ENCODE measurements around the gene SPTLC3.

SPTLC3 gene

DNA sequence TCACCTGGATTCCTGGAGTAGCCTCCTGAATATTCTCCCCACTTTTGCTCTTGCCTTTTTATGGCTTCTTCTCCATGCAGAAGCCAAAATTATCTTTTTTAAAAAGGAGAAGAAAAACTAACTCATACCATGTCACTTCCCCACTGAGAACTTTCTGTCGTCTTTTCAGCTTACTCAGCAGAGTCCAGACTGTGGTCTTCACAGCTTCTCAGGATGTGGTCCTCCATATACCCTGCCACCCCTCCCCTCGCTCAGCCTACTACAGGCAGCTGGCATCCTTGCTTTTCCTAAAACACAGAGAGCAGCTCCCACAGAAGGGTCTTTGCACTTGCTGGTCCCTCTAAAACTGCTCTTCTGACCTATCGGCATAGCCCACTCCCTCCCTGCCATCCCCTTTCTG is 122.9 kb downstream of the SPTLC3 start:
- peak in 8 of 58 donors; percentile 1 to 47 (median 4) for DNase-seq

DNA sequence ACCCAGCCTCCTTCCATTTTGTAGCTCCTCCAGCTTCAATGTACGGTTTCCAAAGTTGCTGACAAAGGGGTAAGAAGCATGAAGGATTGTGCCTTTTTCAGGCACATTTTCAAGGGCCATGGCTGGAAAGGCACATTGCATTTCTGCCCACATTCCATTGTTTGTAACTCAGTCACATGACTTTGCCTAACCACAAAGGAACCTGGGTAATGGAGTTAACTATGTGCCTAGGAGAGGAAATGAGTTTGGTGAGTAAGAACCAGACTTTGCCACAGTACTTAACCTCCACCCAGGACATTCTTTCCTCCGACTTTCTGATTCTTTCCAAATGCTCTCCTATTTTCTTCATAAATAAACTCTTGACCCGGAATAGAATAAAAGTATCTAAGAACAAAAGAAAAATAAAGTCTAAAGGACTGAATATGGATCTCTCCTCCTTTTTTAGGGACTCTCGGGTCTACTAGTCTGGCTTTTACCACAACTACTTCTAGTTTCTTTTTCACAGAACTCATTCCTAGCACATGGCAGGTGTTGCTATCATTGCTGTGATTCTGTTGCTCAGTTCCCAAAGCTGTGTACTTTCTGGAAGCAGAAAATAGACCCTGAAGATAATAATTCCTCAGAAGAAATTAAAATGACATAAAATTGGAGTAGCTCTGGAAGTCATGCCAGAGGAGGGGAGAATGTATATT is 130.8 kb downstream of the SPTLC3 start:
- no peak for DNase-seq

DNA sequence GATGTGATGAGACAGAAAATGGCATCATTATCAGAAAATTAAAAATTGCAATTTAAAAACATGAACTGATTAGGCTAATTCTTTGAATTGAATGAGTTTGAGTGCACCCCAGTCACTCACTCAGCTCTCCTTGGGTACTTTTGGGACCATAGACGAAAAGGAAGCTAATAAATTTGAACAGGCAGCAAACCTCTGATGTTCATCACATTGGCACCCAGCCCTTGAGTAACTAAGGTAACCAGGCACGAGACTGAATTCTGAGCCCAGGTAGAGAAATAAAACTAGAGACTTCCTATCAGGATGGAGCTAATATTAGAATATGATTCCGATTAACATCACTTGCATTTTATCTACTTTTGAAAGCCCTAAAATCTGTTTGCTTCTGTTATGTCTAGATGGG is 131.4 kb downstream of the SPTLC3 start:
- DNase-seq = no peak

DNA sequence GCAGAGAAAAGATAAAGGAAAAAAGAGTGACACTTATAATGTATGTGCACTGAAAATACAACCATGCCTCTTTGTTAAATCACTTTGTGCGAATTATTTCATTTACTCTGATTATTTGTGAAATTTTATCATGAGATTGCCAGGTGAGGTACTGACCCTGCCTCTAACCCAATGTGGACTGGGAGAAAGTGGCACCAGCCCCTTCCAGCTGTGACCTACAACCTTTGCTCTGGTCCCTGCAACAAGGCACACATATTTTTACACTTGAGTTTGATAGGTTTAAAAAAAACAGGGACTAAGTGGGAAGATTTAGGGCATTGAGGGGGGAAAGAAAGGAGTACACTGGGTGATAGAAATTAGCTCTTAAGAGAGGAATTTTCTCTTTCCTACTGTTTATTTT is 132.0 kb downstream of the SPTLC3 start:
- no peak for DNase-seq

DNA sequence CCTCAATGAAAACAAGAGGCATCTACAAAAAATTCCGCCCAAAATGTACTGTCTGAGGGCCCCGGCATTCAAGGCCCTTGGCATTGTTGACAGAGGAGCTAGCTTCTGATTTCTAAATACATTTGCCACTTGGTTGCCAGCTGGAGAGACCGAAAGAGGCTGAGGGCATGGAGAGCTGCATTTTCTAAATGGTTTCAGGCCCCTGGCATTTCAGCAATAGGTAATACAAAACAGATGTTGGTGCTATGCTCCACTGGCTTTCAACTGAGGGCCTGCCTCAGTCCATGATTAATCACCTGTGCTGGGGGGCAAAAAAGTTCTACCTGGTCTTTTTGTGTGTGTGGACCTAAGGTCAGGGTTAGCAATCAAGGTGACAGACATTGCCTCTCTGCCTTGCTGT is 132.8 kb downstream of the SPTLC3 start:
- no peak for DNase-seq

DNA sequence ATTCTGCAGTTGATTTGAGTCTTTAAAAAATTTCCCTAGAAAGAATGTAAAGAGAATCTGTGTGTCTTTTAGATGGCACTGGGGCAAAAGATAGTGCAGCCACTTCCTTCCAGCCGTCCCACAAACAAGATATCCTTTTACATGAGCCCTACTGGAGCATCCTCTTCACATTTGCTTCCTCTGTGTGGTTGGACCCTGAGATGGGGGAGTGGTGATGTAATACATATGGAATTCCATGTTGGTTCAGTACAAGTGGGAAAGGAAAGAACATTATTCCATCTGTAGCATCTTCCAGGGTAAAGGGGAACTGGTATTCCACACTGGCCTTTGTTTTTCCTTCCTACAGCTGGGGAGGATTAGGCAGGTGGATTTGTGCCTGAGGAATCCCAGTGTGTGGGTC is 133.4 kb downstream of the SPTLC3 start:
- no peak for DNase-seq

DNA sequence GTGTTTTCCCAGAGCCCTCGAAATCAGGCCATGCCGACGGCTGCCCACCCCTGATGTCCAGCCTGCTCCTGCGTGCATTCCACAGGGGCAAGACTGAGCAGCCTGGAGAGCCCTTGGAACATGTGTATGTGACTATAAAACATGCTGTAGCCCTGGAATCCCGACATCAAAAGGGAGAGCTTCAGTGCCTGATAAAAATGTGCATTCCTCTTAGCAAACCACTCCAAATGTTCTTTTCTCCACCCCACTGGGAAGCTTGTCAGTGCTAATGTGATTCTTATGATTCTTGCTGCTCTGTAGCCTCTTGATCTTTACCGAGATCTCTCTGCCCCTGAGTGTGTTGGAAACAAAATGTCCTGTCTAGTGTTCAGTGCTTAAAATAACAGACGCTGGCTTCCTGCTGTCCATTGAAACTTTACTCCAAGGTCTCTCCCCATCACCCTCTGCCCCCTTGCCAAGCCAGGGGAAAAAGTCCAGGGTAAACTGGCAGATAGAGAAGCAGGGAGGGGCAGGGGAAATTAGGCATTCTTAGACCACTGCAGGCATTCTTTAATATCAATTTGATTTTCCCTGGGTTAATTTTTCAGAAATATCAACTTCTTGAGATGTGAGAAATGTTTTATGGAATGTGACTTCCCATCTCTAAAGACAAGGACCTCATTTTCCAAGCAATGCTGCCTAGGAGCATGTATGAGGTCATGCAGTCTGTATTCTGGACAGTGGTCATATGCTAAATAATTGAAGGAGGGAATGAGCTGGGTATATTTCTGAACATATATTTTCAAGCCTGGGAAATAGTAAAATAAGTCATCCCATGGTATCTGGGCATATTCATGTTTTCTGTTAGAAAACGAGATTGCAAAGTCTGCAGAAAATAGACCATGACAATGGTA is 138.5 kb downstream of the SPTLC3 start:
- no peak for DNase-seq

DNA sequence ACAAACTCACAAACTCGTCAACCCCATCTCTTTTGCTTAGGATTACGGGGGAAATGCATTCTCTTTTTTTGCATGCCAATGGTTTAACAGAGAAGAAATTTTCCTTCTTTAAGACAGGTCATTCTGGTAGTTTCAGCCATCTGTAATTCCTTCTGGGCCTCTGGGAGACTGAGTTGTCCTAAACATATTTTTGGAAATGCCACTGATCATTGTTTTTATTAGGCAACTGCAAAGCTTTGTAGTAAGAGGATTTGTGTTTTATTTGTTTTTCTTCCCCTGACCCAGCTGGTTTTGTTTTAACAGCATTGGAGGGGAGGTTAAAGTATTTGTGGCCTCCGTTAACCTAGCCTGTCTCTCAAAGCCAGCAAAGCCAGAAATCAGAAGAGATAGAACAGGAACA is 139.2 kb downstream of the SPTLC3 start:
- no peak for DNase-seq

DNA sequence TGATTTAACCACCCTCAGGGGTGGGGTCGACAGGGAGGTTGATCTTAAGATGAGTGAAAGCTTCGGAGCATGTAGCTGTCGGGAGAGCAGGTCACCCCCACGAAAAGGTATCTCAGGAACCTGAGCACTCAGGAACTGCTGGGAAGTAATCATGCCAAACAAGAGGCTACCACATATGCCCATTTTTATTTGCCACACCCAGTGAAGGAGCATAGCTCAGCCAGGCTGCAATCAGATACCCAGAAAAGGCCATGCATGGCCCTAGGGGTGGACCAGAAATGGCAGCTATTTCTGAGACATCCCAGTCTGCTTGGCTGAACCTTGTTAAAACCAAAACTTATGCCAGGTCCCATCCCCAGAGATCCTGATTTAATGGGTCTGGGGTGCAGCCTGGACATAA is 139.6 kb downstream of the SPTLC3 start:
- no peak for DNase-seq

DNA sequence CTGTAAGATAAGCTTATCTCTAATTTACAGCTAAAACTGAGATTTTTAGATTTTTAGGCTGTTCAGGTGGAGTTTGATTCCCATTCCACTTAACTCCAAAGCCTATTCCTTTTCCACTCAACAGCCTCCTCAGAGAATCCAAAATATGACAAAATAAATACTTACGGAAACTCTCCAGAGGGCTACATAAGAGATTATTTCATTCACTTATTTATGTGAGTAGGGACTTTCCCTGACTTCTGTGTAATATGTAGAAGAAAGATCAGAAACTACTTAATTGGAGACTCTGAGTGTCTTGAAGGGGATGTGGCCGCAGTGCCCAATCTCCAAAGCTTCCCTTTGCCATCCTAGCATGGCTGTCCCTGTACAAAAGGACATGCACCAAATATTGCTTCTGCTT is 140.2 kb downstream of the SPTLC3 start:
- DNase-seq = no peak

DNA sequence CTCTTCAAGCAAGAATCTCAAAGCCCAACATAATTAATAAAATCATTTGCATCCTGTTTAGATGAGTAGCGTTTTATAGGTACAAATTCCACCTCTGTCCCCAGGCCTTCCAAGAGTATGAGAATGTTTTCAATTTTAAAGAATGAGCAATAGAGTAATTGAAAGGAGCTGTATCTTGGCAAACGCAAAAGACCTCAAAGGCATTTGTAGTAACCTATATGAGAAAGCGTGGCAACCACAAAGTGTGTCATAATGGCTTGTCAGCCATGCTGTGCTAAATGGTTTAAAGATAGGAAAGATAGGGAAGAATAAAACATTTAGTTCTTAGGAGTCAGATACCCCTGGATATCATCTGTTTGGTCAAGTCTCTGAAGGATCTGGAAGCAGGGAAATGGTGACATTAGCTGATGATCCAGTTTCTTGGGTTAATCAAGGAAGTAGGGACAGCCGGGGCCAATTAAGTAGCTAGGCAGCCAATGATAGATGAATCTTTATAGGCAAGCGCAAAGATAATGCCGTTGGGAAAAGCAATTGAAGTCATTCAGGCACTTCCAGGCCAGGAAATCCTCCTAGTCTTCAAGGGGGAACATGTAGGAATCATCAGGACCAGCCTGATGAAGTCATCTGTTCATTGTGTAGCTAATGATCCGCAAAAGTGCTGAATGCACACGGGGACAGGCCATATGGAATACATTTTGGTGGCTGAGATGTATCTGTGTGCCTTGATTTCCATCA is 140.8 kb downstream of the SPTLC3 start:
- no peak for DNase-seq

DNA sequence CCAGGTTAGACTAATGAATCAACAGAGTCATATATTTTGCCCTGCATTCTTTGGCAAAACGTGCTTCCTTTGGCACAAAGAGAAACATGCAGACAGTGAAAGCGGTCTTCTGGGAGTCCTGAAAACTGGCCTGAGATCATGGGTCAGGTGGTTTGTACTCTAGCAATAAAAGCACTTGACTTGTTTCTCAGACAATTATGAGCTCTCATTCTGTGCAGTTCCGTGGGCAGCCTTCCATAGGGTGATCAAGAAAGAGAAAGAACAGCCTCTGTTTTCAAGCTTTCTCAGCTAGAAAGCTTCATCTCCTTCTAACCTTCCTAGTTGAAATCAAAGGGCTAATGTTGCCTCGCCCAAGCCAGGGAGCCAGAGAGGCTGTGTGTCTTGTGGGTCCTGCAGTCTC is 149.6 kb downstream of the SPTLC3 start:
- no peak for DNase-seq

DNA sequence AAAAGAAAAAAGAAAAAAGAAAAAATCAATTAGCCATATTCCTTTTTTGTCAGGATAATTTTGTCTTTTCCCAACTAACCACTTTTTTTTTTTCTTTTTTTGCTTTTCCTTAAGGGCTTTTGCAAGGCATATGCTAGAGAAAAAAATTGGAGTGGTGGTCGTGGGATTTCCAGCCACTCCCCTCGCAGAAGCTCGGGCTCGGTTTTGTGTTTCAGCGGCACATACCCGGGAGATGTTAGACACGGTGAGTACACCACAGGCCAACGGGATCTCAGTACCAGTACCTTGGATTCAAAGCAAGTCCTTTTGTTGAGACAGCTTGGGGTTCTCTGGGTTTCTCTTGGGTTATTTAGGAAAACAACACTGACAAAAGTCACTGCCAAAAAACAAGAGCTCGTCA is 151.1 kb downstream of the SPTLC3 start:
- DNase-seq = no peak

DNA sequence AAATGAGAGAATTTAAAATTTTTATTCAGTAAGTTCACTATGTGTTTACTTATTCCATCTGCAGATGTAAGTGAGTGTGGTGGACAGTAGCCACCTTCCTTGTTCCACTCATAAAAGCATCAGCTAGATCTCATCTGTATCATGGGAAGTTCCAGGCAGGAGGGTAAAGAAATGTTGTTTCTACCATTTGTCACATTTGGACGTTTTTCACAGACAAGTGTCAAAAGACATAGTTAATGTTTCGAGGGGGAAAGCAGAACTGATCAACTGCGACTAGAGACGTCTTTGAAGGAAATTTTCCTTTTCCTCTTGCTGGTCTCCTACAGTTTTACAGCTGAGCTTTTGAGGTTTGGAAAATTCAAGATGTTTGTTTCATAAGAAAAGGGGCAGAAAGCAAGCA is 156.4 kb downstream of the SPTLC3 start:
- DNase-seq = no peak

DNA sequence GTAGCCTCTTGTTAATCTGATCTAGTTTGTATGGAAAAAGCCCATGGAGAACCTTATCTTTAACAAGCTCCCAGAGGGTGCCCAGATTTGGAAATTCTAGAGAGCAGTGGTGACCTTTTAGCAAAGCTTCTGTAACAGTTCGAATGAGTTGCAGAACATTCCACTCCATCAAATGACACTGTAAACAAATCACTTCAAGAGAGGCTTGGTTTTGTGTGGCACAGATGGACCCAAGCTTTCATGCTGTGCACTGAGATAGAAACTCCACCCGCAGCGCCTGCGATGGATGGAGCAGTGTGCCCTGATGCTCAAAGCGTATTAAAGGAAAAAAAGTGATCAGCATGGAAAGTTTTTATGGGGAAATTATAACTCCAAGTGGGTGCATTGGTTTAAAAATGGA is 157.2 kb downstream of the SPTLC3 start:
- no peak for DNase-seq

DNA sequence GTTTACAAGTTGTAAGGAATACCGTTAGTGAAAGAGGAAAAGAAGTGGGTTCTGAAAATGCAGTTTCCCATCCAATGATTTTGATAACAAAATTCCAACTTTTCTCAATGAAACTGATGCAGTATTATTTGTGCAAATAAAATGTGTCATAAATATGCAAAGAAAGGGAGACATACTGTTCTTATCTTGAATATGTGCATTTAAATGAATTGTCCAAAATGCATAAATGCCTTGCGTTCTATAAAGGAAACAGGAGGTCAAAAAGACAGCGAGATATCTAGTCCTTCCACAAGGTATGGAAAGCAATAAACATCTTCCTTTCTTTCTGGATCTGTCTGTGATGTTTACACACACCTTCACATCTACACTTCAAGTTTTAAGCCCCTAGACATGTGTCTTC is 157.7 kb downstream of the SPTLC3 start:
- no peak for DNase-seq

DNA sequence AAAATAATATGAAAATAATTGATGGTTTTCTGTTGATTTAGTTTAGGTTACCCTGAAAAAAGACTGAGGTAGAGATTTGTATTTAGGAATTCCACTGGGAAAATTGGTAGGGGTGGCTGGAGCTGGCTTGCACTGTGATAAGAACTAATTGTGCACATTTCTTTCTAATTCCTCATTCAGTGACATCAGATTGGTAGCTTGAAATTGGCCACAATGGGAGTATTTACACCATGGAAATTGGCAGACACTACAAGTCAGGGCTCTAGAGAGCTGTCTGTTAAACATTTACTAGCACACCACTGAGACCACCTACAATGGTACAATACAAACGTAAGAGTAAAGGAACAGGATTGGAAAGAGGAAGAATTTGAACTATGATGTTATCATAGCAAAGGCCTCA is 160.3 kb downstream of the SPTLC3 start:
- no peak for DNase-seq

DNA sequence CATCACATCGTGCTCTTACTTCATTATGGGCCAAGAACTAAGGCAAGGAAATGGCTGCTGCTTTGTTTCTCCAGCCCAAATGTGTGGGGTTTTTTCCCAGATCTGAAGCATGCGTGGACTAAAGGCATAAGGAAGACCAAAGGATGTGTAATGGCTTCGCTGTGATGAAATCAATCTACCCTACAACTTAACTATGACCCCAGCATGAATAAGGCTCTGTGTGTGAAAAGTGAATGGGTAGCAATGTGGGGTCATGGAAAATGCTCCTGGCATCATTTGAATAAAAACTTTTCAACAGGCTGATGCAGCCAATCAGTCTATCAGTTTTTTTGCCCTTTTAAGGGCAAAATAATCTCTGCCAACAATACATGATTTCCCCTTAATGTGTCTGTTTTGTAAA is 162.0 kb downstream of the SPTLC3 start:
- DNase-seq = no peak

DNA sequence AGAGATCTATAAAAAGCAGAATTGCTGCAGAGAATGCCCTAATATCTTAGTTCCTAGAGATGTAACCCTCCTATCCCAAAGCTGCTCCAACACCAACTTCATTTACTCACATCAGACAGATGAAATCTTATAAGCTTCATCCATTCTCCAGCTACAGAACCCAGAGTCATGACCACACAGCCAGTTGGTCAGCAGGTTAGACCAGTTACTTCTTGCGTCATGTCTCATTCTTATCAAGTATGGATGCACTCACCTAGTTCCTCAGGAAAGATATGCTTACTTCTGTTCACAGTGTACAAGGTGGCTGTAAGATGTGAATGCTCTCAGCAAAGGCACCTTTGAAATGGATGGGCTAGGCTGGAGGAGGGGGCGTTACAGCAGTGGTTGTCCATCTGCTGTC is 164.4 kb downstream of the SPTLC3 start:
- DNase-seq = no peak

DNA sequence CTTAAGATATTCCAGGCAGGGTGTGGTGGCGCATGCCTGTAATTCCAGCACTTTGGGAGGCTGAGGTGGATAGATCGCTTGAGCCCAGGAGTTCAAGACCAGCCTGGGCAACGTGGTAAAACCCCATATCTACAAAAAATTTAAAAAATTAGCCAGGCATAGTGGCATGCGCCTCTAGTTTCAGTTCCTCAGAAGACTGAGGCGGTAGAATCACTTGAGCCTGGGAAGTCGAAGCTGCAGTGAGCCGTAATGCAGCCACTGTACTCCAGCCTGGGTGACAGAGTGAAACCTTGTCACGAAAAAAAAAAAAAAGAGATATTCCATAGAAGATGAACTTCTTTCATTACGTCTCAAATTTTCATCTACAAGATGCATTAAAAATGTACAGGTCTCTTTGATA is 165.6 kb downstream of the SPTLC3 start:
- no peak for DNase-seq

DNA sequence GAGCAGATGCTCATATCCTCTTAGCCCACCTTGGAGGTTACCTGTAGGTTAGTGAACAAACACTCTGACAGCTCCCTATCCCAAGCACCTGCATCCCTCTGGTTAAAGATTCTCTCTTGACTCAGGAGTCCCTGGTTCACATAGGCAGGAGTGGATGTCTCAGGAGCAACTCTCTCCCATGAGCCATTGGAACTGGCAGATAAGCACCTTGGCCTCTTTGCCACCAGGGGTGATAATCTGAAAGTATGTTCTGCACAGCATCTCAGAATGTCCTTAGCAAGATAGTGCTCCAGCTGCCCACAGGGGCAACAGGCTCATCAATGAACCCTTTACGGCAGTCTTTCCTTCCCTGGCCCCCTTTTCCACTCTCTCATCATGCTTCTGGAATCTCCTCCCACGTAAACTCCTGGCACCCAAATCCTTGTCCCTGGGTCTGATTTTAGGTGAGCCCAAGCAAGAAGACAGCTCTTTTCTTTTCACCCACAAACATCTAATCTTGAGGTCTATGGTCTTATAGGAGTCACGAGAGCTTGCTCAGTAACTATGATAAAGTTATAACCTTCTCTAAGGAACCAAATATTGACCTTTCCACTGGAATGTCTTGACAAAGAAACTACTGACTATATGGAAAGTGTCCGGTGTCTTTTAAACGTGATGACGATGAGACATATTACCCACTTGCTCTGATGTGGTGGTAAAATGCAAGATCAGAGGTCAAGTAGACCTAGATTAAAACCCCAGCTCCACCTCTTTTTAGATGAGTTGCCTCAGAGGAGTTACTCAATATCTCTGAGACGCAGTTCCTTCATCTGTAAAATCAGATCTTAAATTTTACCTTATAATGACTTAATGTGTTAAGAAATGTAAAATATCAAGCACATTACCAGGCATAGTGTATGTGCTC is 172.5 kb downstream of the SPTLC3 start:
- no peak for DNase-seq

Measured in anterior cingulate cortex (tissue), 58 donors.